CD4-positive, alpha-beta T cell treated with Interleukin-17A for 1 hour (primary cell): ENCODE measurements around the gene EDARADD.
A peak's percentile ranks its signal among the peaks of the same experiment; 100 is the strongest.
"Not testable (repeated sequence)": the region's sequence is repeated elsewhere in the genome, so short reads cannot be mapped to it uniquely, and the experiment has no call there.

Source experiments
- DNase-seq: peaks from one replicate; pipeline ENCODE4 v3.0.0-alpha.2; 2020

The EDARADD gene

DNA sequence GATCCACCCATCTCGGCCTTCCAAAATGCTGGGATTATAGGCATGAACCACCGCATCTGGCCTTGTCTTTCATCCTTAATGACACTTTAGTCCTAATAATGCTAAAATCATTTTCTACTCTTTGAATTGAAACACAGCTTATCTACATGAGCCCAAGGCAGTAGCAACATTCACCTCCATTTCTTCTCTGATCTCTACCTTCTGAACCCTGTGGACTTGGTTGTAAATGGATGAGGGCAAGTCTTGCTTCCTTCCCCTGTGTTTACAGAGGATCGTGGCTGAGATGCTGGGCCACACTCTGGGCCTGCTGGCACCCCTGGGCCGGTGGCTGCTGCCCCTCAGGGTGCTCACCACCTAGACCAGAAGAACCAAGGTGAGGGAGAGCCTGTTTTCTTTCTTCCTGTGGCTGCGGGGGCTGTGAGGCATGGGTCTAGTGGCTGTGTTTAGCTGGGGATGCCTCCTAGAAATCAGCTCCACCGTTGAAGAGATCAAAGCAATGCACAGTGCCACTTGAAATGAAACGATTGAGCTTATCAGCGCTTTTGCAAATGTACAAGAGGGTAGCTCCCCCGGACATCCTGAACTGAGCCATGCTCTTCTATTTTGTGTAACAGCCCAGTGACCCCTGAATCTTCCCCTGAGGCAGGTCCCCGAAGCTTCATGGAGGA lies 97.5 kb downstream of the EDARADD start:
- no peak for DNase-seq

DNA sequence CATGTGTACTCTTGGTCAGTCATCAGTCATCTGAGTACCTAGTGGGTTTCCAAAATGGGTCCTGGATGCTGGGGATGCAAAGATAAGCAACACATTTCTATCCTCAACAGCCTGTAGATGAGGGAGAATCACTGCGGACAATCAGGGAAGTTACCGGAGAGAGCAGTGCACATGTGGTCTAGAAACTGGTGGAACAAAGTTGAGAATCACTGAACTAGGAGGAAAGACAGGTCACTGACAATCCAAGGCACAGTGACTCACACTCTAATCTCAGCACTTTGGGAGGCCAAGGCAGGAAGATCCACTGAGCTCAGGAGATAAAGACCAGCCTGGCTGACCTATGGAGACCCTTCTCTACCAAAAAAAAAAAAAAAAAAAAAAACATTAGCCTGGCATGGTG lies 98.3 kb downstream of the EDARADD start:
- DNase-seq: no peak

DNA sequence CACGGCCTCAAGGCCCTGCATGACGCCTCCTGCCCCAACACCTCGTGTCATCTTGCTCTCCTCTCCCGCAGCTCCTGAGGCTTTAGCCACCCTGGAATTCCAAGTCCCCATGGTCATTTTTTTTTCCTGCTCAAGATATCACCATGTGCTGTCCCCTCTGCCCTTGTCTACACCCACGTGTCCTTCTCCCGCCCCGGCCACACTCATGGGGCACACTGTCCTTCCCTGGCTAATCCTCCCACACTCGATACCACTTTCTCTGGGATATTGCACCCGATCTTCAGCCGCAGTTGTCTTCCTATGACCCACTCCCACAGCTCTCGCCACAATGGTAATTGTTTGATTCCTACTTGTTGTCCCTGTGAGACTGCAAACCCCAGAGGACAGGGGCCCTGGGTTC lies 100.0 kb downstream of the EDARADD start:
- no peak for DNase-seq

DNA sequence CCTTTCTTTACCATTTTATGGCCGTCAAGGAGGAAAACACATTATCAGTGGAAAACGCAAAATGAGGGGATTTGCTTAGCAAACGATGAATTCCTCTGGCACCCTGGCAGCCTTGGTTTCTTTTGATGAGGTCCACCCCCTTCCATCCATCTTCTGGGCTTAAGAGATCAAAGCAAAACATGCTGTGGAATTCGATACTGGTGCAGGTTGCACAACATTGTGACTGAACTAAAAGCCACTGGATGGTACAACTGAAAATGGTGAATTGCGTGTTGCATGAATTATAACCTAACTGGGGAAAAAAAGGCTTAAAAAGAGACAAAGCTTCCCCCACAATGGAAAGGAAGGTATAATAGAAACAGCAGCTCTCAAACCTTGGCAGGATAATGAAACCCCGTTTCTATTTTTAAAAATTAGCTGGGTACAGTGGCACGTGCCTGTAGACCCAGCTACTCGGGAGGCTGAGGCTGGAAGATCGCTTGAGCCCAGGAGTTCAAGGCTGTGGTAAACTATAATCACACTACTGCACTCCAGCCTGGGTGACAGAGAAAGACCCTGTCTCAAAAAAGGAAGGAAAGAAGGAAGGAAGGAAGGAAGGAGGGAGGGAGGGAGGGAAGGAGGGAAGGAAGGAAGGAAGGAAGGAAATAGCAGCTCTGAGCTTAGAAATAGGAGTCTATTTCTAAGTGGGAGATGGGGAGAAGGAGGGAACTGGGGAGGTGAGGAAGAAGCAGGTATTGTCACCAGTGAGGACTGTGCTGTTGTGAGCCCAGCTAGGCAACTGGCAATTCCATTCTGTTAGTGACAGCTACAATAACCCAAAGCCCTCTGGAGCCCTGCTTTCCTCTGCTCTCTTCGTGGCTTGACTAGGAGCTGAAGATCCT lies 100.7 kb downstream of the EDARADD start:
- DNase-seq: no peak

DNA sequence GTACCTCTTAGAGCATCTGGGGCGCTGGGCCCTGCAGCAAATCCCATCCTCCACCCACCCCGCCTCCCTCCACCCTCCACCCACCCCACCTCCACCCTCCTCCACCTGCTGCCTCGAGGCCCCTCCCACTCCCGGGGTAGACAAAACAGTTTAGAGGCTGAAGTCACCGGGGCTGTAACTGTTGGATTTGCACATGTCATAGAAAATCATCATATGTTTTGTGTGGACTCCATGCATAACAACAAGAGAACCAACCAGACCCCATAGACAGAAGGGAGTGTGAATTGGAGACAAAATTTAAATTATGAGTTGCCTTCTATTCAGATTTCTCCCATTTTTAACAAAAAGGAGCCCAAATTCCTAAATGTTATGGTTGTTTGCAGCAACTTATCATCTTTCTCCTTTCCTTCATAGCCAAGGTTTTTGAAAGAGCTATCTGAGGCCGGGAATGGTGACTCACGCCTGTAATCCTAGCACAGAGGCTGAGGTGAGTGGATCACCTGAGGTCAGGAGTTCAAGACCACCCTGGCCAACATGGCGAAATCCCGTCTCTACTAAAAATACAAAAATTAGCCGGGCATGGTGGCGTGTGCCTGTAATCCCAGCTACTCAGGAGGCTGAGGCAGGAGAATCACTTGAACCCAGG lies 101.5 kb downstream of the EDARADD start:
- no peak for DNase-seq

DNA sequence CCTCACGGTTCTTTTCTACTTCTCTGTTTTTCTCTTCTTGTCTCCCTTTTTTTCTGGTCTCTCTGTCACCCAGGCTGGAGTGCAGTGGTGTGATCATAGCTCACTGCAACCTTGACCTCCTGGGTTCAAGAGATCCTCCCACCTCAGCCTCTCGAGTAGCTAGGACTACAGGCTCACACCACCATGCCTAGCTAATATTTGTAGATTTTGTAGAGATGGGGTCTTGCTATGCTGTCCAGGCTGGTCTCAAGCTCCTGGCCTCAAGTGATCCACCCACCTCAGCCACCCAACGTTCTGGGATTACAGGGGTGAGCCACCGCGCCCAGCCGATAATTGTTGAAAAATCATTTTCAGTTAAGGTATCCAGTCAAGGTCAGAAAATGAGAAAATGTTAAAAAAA lies 103.8 kb downstream of the EDARADD start:
- no peak for DNase-seq

DNA sequence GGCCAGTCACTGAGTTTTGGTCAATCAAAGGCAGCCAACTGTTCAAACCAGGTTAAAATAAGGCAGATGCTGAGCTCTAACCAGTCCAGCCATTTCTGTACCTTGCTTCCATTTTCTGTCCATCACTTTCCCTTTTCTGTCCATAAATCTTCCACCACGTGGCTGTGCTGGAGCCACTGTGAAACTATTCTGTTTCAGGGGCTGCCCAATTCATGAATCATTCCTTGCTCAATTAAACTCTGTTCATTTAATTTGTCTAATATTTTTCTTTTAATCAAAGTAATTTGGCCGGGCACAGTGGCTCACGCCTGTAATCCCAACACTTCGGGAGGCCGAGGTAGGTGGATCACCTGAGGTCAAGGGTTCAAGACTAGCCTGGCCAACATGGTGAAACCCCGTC lies 107.0 kb downstream of the EDARADD start:
- DNase-seq: no peak

DNA sequence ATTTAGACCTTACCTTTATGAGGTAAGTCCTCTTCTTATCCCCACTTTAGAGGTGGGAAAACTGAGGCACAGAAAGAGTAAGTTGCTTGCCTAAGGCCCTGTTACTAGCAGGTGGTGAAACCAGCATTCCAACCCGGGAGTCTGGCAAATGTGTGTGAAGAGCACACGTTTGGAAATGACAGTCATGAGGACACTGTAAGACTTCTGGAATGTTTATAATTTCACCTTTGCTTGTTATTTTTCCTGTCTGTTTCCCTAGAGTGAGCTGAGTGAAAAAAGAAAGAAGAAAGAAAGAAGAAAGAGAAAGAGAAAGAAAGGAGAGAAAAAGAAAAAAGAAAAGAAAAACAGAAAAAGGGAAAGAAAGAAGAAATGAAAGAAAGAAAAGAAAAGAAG lies 108.5 kb downstream of the EDARADD start:
- no peak for DNase-seq

DNA sequence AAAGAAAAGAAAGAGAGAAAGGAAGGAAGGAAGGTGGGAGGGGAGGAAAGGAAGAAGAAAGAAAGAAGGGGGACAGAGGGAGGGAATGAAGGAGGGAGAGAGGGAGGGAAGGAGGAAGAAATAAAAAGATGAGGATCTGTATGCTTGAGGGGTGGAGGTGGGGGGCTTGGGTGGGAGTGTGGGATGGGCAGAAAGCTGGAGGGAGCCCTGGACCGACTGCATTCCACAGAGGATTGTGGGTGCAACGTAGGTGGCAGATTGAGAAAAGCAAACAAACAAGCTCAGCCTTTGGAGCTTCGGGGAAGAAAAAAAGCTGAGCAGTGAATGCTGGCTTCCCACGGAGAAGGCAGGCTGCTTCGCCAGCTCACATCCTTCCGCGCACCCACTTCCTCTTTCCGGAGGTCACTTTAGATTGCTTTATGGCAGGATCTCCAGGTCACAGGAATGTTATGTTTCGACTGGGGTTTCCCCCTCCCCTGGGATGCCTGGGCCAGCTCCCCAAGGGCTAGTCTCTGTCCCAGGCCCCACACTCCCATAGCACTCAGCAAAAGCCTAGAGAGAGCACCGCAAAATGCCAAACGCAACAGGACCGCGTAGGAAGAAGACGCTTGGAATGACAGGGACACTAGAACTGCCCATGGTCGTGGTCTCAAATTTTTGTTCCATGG lies 109.0 kb downstream of the EDARADD start:
- peak; percentile 27 for DNase-seq

DNA sequence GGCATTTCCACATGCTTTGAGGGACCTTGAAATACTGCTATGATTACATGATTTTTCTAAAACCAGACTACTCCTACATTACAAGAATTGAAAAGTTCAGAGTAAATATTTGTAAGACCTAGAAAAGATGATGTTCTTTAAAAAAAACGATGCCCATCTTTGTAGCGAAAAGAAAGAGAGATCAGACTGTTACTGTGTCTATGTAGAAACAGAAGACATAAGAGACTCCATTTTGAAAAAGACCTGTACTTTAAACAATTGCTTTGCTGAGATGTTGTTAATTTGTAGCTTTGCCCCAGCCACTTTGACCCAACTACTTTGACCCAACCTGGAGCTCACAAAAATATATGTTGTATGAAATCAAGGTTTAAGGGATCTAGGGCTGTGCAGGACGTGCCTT lies 110.3 kb downstream of the EDARADD start:
- not testable (repeated sequence) for DNase-seq

DNA sequence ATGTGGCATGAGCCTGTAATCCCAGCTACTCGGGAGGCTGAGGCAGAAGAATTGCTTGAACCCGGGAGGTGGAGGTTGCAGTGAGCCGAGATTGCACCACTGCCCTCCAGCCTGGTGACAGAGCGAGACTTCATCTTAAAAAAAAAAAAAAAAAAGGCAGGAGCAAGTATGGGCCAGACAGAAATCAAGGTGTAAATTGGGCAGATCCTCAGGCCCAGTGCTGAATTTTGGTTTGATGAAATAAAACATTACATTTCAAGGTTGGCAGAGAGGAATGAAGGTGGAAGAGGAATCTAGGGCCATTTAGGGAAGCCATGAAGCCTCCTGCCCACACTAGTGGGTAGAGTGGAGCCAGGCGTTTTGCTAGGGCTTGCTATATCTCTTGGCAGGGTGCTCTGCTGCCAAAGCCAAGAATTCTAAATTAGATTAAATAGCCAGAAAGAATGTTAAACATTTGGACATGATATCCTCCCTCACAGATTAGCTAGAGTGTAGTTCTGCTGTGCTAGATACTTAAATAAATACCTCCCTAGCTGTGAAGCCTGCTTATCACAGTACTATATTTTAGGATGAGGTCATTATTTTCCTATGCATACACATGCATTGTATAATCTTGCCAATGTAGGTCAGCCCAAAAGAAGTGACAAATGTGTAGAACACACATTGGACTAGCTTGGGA lies 113.1 kb downstream of the EDARADD start:
- no peak for DNase-seq

DNA sequence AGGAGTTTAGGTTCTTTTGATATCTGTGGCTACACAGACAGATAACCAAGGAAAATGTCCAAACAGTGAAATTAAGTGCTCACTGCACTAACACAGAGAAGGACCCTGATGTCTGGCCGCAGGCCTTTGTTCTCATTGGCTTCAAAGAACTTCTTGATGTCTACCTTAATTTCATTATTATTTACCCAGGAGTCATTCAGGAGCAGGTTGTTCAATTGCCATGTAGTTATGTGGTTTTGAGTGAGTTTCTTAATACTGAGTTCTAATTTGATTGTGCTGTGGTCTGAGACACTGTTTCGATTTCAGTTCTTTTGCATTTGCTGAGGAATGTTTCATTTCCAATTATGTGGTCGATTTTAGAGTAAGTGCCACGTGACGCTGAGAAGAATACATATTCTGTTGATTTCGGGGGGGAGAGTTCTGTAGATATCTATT lies 114.5 kb downstream of the EDARADD start:
- peak; percentile 5 for DNase-seq

DNA sequence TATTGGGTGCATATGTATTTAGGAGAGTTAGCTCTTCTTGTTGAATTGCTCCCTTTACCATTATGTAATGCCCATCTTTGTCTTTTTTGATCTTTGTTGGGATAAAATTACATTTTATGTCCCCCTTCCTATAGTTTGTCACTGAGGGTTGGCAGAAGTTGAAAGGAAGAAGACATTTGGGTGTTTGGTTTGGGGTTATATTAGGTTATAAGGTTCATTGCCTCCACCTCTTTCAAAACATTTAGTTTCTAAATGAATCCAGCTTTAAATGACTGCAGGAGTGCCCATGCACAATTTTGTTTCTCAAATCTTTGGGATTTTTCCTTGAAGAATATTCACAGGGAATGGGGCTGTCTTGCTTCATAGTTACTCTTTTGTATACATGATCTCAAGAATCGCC lies 115.1 kb downstream of the EDARADD start:
- DNase-seq: no peak

DNA sequence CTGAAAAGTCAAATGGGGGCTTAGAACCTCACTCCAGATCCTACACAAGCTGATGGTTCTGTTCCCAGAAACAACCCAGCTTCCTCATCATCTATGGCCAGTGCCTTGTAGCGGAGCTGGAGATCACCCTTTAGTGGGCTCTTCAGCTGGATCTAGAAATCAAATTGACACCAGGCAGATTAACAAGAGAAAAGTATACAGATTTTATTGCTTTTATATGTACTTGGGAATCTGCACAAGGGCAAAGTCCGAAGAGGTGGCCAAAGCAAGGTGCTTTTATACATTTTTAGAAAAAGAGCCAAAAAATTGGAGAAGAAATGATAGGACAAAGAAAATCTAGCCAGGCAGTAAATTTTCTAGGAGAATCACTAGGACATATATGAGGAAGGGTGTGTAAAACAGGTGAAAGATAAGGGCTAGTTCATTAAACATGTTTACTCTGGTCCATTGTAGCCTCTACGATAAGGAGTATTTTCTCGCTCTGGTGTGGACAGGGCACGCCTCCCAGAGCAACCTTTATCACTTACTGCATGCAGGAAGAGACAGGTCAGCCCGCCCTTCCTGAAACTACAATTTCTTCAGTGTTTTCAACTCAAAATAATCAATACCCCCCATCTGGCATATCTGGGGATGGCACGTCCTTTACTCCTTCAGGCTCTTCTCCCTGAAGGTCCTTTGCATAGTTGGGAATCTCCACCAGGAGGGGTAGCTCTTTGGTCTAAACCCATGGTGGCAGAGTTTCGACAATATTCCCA lies 115.7 kb downstream of the EDARADD start:
- DNase-seq: no peak

DNA sequence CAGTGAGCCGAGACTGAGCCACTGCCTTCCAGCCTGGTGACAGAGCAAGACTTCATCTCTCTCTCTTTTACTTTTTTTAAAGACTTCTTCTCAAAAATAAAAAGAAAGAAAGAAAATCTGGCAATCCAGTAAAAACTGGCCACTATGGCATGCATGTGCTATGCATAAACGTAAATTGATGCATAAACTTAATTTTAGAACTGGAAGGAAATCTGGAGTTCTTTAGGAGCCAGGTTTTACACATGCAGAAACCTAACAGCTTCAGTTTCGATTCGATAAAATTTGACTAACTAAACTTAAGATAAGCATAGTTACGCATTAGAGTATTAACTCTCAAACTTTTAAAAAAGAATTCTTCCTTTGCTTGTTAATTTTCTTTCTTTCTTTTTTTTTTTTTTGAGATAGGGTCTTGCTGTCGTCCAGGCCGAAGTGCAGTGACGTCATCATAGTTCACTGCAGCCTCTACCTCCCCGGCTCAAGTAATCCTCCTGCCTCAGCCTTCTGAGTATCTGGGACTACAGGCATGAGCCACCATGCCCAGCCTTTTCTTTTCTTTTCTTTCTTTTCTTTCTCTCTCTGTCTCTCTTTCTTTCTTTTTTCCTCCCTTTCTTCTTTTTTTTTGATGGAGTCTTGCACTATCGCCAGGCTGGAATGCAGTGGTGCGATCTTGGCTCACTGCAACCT lies 117.8 kb downstream of the EDARADD start:
- DNase-seq: no peak

DNA sequence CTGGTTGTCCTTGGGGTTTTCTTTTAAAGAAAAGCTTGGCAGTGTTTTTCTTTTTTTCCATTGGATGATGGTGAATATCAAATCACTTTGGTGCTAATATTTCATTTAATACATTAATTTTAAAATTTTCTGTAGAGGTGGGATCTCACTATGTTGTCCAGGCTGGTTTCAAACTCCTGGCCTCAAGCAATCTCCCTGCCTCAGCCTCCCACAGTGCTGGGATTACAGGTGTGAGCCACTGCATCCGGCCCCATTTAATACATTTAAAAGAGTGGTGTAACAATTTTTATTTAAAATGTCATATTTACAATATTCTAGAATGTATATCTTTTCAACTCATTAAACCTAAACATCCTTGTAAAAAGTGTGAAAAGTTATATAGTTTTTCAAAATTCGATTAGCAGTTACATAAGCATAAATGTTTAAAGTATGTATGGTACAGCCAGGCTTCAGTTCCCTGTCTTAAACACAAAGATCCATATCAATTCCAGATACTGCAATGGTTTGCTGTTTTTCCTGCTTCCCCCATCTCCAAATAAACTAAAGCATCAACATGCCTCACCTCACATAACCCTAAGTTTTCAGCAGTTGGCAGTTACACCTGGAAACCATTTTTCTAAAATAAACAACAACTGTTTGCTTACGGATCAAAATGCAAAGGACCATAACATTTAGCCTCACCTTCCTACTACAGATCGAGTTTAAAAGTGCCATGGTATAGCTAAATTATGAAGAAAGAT lies 120.8 kb downstream of the EDARADD start:
- no peak for DNase-seq

DNA sequence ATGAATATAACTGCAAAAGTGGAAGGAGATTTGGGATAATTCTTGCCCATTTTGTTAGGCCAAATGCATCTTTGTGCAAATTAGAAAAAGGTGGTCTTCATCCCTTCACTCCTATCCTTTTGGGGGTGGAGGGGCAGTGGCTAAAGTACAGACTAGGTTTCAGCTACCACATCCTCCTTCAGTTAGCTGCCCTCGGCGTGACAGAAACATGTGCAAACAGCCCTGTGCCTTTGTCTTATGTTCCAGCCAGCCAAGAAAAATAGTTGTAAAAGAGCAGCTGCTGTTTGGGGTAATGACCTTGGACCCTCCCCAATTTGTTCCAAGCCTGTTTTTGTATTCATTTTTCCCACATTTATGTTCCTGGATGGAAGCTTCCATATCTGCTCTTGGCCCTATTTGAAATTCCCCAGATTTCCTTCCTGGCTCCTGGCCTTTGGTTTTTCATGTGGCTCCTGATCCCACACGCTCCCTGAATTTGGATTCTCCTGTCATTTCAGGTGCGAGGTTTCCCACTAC lies 121.4 kb downstream of the EDARADD start:
- no peak for DNase-seq

DNA sequence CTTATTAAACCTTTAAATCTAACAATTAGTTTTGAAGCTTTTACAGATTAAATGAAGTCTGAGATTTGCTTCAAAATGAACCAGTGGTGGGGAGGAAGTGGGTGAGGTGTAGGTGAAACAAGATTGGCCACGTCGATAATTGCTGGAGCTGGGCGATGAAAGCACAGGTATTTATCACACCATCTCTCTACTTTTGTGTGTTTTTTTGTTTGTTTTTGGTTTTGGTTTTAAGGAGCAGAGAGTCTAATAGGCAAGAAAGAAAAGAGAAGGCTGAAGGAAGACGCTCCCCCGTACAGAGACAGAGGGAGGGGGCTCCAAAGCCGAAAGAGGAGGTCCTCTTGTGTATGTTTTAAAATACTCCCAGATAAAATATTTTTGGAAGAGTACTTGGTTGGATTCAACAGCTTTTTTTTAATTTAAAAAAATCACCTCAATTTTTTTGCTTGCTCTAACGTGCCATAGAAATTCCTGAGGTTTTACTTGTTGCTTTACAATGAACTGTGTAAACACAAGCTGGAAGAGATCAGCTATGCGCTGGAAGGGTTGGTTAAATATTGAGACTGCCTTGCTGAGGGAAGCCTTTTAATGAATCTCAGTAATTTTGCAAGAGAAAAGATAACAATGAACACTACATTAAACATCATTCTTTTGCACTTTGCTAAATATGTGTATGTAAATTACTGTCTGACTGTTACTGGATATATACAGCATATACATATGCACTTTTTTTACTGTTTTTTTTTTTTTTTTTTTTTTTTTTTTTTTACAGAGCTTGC lies 123.0 kb downstream of the EDARADD start:
- peak; percentile 65 for DNase-seq

DNA sequence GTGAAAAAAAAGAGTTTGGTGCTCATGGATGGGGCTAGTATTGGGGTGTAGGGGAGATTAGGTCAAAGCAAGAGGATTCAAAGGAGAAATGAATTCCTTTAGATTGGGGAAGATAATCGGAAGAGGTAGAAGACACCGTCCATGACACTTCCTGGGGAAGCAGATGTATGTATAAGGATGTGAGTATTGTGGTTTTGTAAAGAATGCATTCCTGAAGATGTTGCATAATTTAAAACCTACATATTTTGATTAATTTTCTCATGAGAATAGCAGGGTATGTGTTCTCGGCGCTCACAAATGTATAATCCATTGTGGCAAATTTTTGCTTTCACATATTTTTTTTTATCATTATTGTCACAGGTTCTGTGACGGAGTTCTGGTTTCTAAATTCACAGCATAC lies 124.2 kb downstream of the EDARADD start:
- DNase-seq: no peak
